Tibial nerve (tissue), 4 donors: Measurements from ENCODE around the gene THBS2. TPM values are rescaled to one million over a fixed set of nuclear protein-coding genes. Genes with fewer than 3 reads are reported as not detected.

Experiments used
- DNase-seq, 2 donors: peaks; one replicate each; pipeline ENCODE4 v3.0.0-alpha.2; 2019; ENCODE audit warnings: low spot score in 2 of 2
- H3K27ac ChIP-seq, 4 donors: fragments of 200-600 bp; sonication (generic) in 3 of 4; one replicate each; pipeline ENCODE4 v1.5.1; 2017 to 2019; ENCODE audit warnings: mild to moderate bottlenecking in 1 of 4
- H3K27me3 ChIP-seq, 2 donors: fragments of 200-600 bp; sonication (generic) in 1 of 2; one replicate each; pipeline versions ENCODE4 v1.5.1 to v1.6.0; 2017 to 2019
- H3K36me3 ChIP-seq, 3 donors: fragments of 200-600 bp; sonication (generic); one replicate each; pipeline ENCODE4 v1.5.1; 2018 to 2019
- H3K4me1 ChIP-seq, 4 donors: fragments of 200-600 bp; sonication (generic) in 3 of 4; one replicate each; pipeline ENCODE4 v1.5.1; 2017 to 2019
- H3K4me3 ChIP-seq, 4 donors: fragments of 200-600 bp; sonication (generic) in 3 of 4; one replicate each; pipeline ENCODE4 v1.5.1; 2017 to 2019; ENCODE audit warnings: mild to moderate bottlenecking in 1 of 4, moderate library complexity in 1 of 4
- H3K9me3 ChIP-seq, 4 donors: fragments of 200-600 bp; sonication (generic) in 3 of 4; one replicate each; pipeline ENCODE4 v1.5.1; 2017 to 2019
- EP300 ChIP-seq, 2 donors: sonication (generic); formaldehyde crosslinking; IDR thresholded peaks; one replicate each; pipeline ENCODE4 v1.6.1; 2017; ENCODE audit warnings: antibody characterized with exemption in 2 of 2, mild to moderate bottlenecking in 1 of 2
- POLR2A ChIP-seq, 2 donors: fragments of 450-650 bp; IDR thresholded peaks; one replicate each; pipeline ENCODE4 v1.6.1; 2017; ENCODE audit warnings: antibody characterized with exemption in 2 of 2, mild to moderate bottlenecking in 2 of 2, moderate library complexity in 2 of 2
- WGBS, 2 donors: methylation state at CpG; one replicate each; pipeline ENCODE4 v1.1.5; 2018; 5-methylcytosine and 5-hydroxymethylcytosine counted together
- total RNA-seq, 4 donors: library from RNA; depleted of rRNA; stranded (reverse); fragments of >200 nt; gene quantifications; one replicate each; pipeline ENCODE4 v1.1.0, GENCODE V29; 2016
- TF ChIP-seq, protein P1 (sequence below), 5 experiments: fragments of 200-600 bp in 3 of 5; fragments of 450-650 bp in 2 of 5; sonication (generic) in 3 of 5; IDR thresholded peaks; one replicate each; pipeline ENCODE4 v1.5.1; 2016 to 2019; ENCODE audit warnings: antibody characterized with exemption in 5 of 5, mild to moderate bottlenecking in 3 of 5, moderate library complexity in 2 of 5

THBS2 gene
- total RNA-seq, 4 donors from 2014 or later, result 39.5 to 107 (median 82.7) TPM

DNA sequence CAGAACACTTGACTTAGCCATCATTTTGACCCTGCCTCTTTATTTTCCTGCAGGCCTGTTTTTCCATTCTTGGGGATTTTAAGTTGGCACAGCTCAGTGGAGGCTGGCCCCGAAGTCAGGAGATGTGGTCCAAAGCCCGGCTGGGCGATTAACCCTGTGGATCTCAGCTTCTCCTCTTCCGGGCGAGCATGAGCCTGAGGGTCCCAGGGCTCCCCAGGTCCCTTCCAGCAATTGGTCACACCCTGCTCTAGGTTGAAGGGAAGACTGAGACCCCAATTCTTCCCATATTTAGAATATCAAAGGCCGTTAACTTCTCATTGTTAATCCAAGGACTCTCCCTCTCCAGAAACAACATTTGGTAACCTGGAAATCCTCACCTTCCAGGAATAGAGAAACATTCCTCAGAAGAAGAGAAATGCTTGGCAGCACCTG, 2.3 kb downstream of the THBS2 start:
- H3K4me1 ChIP-seq, result peaks cover 0 to 39% (median 6%) of the 10 kb centered on the region in 4 donors
- peak overlapping the region in 2 of 4 donors; percentile 42 to 53 for H3K4me3 ChIP-seq
- H3K27me3 ChIP-seq, result peaks cover 0 to 6% of the 10 kb centered on the region in 2 donors
- H3K36me3 ChIP-seq, result peaks cover 0 to 29% (median 0%) of the 10 kb centered on the region in 3 donors
- peak overlapping the region; percentile 38 to 85 (median 63) for H3K27ac ChIP-seq
- no peaks in the 10 kb centered on the region for H3K9me3 ChIP-seq
- WGBS, 2 donors, result 29 to 31% methylated on average over 6 of the region's 6 CpGs
- no peak for DNase-seq
- TF ChIP-seq EP300 (IDR thresholded peaks at IDR 0.05) (no peak), POLR2A (IDR thresholded peaks at IDR 0.05) (no peak)
- TF ChIP-seq, protein P1, sequence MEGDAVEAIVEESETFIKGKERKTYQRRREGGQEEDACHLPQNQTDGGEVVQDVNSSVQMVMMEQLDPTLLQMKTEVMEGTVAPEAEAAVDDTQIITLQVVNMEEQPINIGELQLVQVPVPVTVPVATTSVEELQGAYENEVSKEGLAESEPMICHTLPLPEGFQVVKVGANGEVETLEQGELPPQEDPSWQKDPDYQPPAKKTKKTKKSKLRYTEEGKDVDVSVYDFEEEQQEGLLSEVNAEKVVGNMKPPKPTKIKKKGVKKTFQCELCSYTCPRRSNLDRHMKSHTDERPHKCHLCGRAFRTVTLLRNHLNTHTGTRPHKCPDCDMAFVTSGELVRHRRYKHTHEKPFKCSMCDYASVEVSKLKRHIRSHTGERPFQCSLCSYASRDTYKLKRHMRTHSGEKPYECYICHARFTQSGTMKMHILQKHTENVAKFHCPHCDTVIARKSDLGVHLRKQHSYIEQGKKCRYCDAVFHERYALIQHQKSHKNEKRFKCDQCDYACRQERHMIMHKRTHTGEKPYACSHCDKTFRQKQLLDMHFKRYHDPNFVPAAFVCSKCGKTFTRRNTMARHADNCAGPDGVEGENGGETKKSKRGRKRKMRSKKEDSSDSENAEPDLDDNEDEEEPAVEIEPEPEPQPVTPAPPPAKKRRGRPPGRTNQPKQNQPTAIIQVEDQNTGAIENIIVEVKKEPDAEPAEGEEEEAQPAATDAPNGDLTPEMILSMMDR (IDR thresholded peaks at IDR 0.05), result no peak

DNA sequence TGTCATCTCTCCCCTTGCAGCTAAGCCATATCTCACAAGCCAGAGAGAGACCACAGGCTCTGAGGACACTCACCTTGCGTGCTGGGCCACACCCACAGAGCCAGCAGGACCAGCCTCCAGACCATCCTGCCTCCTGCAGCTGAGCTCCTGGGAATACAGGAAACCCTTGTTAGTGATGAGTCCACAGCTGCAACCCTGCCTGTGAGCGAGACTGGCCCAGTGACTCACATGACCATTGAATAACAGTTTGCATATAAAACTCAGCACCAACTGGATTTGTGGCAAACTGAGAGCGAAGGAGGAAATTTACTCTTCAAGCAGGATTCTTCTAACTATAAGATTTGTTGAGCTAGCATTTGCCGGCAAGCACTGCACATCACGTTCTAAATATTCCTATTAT, 3.0 kb downstream of the THBS2 start:
- TF ChIP-seq POLR2A (IDR thresholded peaks at IDR 0.05) (peak in 1 of 2 donors; percentile 9), EP300 (IDR thresholded peaks at IDR 0.05) (peak in 1 of 2 donors; percentile 58)
- TF ChIP-seq, protein P1 (IDR thresholded peaks at IDR 0.05), result no peak
- Histone ChIP-seq H3K4me3 (peak overlapping the region in 1 of 4 donors; percentile 53), H3K27me3 (peaks cover 0 to 6% of the 10 kb centered on the region in 2 donors), H3K9me3 (no peaks in the 10 kb centered on the region), H3K36me3 (peaks cover 0 to 29% (median 0%) of the 10 kb centered on the region in 3 donors), H3K4me1 (peaks cover 0 to 39% (median 6%) of the 10 kb centered on the region in 4 donors), H3K27ac (peak overlapping the region in 3 of 4 donors; percentile 33 to 85 (median 78))
- DNase-seq, result no peak
- 33% methylated on average over 5 of the region's 5 CpGs for WGBS, 2 donors

DNA sequence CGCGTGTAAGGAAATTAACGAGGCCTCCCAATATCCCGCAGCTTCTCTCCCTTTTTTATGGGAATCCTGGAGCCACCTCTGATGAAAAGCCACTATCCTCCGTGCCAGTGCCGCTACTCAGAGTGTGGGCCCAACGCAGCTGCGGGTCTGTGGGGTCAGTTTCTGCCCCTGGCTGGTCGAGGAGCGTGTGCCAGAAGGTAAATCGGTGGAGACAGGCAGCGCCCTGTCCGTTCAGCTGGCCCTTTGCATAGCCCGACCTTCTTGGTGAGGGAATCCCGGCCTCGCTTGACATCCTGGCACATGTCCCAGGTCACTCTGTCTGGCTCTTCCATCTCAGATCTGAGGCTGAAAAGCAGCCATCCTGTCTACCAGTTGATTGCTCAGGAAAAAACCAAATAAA, 4.6 kb downstream of the THBS2 start:
- WGBS, 2 donors, result 81 to 82% methylated on average over 16 of the region's 16 CpGs
- peak overlapping the region in 2 of 4 donors; percentile 47 to 78 for H3K27ac ChIP-seq
- no peak for DNase-seq
- no peak overlapping the region for H3K4me3 ChIP-seq
- H3K27me3 ChIP-seq, result peaks cover 0 to 6% of the 10 kb centered on the region in 2 donors
- peaks cover 0 to 36% (median 6%) of the 10 kb centered on the region in 4 donors for H3K4me1 ChIP-seq
- TF ChIP-seq POLR2A (IDR thresholded peaks at IDR 0.05), result no peak
- TF ChIP-seq EP300 (IDR thresholded peaks at IDR 0.05), result no peak
- TF ChIP-seq, protein P1 (IDR thresholded peaks at IDR 0.05), result no peak
- H3K36me3 ChIP-seq, result peaks cover 0 to 38% (median 0%) of the 10 kb centered on the region in 3 donors
- H3K9me3 ChIP-seq, result no peaks in the 10 kb centered on the region

DNA sequence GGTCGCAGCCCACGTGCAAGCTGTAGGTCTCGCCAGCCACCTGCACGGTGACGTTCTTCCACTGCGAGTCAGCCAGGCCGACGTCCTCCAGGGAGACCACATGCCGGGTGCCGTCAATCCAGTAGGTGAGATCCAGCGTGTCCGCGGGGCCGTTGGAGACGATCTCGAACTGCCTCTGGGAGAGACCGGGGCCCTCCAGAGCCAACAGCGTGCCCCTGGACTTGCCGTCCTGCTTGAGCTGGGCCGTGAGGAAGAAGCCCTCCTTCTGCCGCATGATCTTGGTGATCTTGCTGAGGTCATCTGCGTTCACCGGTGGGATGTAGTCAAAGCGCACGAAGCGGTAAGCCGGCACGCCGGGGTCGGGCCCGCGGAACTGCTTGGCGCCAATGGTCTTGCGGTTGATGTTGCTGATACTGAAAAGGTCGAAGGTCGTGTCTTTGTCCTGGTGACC, 5.1 kb downstream of the THBS2 start:
- peaks cover 0 to 6% of the 10 kb centered on the region in 2 donors for H3K27me3 ChIP-seq
- peaks cover 0 to 38% (median 0%) of the 10 kb centered on the region in 3 donors for H3K36me3 ChIP-seq
- no peak for DNase-seq
- peak overlapping the region in 1 of 4 donors; percentile 47 for H3K27ac ChIP-seq
- 95% methylated on average over 35 to 36 of the region's 36 CpGs for WGBS, 2 donors
- TF ChIP-seq EP300 (IDR thresholded peaks at IDR 0.05) (no peak), POLR2A (IDR thresholded peaks at IDR 0.05) (no peak)
- TF ChIP-seq, protein P1 (IDR thresholded peaks at IDR 0.05), result no peak
- H3K4me1 ChIP-seq, result peaks cover 0 to 31% (median 6%) of the 10 kb centered on the region in 4 donors
- H3K9me3 ChIP-seq, result no peaks in the 10 kb centered on the region
- H3K4me3 ChIP-seq, result no peak overlapping the region

DNA sequence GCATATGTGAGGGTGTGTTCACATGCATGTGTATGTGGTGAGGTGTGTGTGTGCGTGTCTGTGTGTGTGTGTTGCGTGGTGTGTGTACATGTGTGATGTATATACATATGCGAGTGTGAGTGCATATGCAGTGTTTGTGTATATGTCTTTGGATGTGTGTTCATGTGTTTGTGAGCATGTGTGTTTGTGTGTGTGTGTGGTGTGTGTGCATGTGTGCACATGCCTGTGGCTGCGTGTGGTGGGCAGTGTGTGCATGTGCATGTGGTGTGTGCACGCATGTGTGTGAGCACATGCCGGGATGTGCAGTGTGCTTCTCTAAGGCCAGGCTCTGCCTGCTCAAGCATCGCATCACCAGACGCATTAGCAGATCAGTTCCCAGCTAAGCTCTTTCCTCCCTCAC, 5.7 kb downstream of the THBS2 start:
- Histone ChIP-seq H3K4me1 (peaks cover 0 to 28% (median 6%) of the 10 kb centered on the region in 4 donors), H3K4me3 (no peak overlapping the region), H3K27ac (no peak overlapping the region), H3K36me3 (peaks cover 0 to 38% (median 0%) of the 10 kb centered on the region in 3 donors), H3K27me3 (peaks cover 0 to 6% of the 10 kb centered on the region in 2 donors), H3K9me3 (no peaks in the 10 kb centered on the region)
- TF ChIP-seq EP300 (IDR thresholded peaks at IDR 0.05), result peak in 1 of 2 donors; percentile 3
- TF ChIP-seq, protein P1 (IDR thresholded peaks at IDR 0.05), result no peak
- 94 to 95% methylated on average over 8 of the region's 8 CpGs for WGBS, 2 donors
- no peak for DNase-seq
